Stimulated activated CD8-positive, alpha-beta memory T cell treated with anti-CD3 and anti-CD28 coated beads, Interleukin-4, amount 100 ng/mL, for 4 hours (primary cell): Measurements from ENCODE around the gene CCDC90B.
"Not testable (repeated sequence)": the region's sequence is repeated elsewhere in the genome, so short reads cannot be mapped to it uniquely, and the experiment has no call there.

Source experiments
- DNase-seq, 2 donors: peaks; one replicate each; pipeline ENCODE4 v3.0.0-alpha.2; 2020; ENCODE audit warnings: low read depth in 2 of 2, low spot score in 1 of 2

The CCDC90B gene, protein sequence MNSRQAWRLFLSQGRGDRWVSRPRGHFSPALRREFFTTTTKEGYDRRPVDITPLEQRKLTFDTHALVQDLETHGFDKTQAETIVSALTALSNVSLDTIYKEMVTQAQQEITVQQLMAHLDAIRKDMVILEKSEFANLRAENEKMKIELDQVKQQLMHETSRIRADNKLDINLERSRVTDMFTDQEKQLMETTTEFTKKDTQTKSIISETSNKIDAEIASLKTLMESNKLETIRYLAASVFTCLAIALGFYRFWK

DNA sequence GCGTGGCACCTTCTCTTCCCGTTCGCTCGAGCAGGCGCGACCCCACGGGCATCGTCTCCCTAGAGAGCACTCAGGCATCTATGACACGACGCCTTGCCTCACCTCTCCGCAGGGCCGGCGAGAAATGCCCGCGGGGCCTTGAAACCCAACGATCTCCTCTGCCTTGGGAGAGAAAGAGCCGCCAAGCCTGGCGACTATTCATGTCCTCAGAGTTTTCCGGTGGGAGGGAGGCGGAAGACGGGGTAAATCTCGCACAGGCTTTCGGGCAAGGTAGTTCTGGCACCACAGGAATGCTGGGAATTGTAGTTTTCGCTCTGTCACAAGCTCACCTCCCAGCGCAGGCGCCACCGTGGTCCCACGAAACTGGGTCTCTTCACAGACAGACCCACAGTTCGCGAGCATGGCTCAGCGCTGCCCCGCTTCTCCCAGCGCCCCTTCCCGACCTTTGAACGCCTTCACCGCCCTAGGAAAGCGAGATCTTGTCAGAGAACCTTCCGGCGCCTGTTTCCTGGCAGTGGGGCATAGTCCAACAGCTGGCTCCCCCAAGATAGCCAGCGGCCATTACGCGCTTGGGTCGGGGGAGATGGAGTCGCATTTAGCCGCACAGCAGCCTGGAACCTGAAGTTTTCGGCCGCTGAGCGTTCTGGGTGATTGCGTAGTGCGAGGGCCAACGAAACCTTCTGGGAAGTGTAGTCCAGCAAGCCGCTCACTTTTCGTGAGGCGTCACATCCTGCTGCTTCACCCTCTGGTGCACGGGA, at the start of gene CCDC90B:
Gene CCDC90B, minus strand, starts transcription at position 597 of the 758 bp plus-strand sequence. Its CDS starts 395 bp downstream, at position 202.
- DNase-seq = peak; percentile 77 to 86

DNA sequence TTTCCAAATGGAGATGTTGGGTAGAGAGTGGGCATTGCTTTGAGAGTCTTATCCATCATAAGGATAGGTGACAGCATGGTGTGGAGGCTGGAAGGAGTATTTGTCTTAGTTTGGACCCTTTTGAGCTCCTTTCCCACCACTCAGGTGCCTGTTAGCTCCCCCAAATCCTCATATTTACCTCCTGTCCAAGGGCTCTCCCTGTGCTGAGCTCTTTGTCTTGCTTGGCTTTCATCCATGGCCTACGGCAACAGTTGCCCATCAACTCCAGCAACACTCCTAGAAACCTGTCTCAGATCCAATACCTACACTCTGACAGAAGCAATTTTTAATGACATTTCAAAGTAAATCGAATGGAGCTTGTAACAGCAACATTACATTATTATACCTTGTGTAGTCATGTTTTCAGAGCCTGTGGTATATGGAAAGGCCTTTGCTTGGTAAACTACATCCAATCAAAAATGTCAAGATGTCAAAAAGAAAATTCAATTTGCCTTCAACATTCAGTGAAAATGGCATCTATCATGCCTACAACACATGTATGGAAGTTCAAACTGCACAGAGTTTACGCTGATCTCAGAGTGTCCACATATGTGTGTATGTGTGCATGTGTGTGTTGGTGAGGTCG, 49.4 kb upstream of the CCDC90B start:
- DNase-seq = no peak

DNA sequence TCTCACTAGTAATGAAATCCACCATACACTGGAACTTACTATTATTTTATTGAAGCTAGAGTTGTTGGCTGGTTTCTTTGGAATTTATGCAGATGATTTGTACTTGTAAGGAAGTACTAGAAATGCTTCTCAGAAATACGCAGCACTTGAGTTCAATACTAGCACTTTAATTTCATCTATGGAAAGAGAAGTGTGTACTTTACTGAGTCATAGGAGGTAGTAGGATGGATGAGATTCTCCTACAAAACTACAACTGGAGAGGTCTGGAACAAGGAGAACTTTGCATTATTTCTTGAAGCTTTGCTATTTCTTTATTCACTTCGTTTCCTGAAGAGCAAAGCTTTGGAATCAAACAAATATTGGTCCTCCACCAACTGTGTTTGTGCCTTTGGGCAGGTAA, 44.1 kb upstream of the CCDC90B start:
- DNase-seq = no peak

DNA sequence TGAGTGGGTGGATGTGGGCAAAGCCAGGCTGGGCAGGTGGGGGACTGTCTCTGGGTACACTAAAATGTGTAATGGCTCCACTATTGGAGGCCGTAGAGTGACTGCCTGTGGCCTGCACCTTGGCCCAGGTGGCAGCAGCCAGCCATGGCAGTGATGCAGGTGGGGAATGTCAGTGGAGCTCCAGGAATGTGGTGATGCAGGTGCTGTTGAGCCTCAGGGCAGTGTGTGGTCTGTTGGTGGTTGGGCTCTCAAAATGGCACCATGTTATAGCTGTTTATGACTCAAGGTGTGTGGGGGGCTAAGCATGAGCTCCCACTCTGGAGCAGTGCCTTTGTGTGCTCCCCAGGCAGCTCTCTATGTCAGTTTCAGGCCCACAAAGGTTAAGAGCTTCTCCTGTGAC, 40.2 kb upstream of the CCDC90B start:
- DNase-seq = no peak

DNA sequence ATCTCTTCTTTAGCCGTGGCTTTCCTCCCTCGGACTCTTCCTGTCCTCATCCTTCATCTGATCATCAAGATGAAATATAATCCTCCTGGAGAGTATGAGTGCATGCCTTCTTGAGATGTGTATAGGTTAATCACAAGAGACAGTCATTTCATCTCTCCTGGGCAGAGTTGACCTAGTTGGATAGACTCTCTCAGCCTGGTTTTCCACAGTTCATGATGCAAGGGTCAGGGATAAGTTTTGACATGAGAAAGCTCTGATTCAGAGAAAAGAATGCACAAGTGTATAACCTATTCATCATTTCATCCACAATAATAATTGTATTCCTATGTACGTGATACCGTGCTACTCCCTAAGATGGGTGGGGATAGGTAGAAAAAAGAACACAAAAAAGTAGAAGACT, 33.2 kb upstream of the CCDC90B start:
- no peak for DNase-seq

DNA sequence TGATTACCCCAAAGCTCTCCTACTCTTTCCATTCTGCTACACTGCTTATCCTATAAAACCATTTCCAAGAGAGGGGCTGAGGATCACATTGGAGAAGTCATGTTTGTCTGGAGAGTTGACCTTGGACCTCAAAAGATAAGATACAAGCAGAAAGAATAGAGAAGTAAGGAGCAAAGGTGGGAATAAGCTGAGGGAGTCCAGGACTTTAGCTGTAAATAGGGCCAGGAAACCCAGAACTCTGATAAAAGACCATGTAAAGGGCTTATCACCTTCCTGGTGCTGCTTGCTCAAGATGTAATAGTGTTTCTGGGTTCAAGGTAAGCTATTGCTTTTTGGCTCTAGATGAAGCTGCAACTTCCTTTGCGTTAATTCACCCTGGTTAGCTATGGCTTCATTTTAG, 32.8 kb upstream of the CCDC90B start:
- DNase-seq = no peak

DNA sequence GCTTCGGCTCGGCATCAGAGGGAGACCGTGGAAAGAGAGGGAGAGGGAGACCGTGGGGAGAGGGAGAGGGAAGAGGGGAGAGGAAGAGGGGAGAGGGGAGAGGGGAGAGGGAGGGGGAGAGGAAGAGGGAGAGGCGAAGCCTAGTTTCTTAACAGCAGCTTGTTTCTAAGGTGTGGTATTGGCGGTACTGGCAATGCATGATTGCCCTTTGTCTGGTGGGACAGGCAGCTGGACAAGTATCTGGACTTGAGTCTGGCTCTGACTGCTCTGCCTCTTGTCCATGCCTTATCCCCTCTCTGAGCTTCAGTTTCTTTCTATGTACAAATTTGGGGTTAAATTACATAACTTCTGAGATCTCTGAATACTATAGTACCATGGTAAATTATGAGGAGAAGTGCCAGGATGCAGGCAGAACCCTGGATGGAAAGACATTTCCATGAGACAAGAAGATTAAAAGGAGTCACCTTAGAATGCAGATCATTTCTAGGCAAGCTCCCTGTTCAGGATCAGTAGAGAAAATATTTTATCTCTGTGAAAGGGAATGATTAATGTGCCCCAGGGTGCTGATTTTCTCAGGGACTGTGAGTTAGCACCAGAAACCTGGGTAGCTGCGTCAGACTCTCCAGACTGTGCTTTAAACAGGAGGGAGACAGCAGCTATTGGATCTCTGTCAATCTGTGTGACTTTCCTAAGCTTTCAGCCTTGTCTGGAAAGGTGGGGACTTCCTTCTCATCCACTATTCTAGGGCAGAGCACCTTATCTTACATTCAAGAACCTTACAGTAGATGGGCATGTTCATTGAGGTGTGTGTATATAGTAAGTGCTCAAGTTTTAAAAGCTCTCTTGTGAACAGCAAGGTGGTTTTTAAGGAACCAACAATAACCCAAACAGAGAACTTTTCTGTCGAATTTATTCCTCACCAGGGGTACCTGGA, 31.9 kb upstream of the CCDC90B start:
- no peak for DNase-seq

DNA sequence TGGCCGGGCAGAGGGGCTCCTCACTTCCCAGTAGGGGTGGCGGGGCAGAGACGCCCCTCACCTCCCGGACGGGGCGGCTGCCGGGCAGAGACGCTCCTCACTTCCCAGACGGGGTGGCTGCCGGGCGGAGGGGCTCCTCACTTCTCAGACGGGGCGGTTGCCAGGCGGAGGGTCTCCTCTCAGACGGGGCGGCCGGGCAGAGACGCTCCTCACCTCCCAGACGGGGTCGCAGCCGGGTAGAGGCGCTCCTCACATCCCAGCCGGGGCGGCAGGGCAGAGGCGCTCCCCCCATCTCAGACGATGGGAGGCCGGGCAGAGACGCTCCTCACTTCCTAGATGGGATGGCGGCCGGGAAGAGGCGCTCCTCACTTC, 30.7 kb upstream of the CCDC90B start:
- not testable (repeated sequence) for DNase-seq

DNA sequence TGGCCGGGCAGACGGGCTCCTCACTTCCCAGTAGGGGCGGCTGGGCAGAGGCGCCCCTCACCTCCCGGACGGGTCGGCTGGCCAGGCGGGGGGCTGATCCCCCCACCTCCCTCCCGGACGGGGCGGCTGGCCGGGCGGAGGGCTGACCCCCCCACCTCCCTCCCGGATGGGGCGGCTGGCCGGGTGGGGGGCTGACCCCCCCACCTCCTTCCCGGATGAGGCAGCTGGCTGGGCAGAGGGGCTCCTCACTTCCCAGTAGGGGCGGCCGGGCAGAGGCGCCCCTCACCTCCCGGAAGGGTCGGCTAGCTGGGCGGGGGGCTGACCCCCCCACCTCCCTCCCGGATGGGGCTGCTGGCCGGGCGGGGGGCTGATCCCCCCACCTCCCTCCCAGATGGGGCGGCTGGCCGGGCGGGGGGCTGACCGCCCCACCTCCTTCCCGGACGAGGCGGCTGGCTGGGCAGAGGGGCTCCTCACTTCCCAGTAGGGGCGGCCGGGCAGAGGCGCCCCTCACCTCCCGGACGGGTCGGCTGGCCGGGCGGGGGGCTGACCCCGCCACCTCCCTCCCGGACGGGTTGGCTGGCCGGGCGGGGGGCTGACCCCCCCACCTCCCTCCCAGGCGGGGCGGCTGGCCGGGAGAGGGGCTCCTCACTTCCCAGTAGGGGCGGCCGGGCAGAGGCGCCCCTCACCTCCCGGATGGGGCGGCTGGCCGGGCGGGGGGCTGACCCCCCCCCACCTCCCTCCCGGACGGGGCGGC, 30.2 kb upstream of the CCDC90B start:
- DNase-seq = not testable (repeated sequence)

DNA sequence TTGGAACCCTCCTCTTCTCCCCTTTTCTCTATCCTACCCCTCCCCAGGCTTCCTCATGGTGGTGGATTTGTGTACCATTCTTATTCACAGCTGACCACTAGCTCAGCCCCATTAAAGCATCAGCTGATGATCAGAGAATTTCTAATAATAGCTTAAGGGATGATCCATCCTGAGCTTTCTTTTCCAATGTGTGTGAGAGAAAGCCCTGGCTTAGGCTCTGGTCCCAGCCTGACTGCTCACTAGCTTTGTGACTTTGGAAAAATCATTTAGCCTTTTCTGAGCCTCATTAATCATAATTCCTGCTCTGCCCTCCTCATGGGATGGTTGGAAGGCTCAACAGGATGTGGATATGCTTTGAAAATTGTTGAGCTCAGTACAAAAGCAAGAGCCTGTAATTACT, 26.3 kb upstream of the CCDC90B start:
- DNase-seq = no peak

DNA sequence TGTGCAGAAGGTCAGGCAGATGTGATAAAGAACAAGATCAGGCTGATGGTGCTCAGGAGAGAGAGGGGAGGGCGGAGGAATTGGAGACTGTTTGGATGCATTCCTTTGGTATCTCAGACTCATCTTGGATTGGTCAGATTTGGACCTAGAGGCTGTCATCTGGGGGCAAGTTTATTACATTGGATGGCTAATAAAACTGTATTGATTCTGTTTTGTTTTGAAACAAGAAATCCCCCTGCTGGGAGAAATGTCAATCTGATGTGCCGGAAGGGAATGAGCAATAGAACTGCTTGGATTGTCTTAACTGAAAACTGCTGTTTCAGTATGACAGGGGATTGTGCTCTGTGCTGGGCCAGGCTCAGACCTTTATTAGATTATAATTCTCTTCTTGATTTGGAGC, 25.5 kb upstream of the CCDC90B start:
- DNase-seq = no peak

DNA sequence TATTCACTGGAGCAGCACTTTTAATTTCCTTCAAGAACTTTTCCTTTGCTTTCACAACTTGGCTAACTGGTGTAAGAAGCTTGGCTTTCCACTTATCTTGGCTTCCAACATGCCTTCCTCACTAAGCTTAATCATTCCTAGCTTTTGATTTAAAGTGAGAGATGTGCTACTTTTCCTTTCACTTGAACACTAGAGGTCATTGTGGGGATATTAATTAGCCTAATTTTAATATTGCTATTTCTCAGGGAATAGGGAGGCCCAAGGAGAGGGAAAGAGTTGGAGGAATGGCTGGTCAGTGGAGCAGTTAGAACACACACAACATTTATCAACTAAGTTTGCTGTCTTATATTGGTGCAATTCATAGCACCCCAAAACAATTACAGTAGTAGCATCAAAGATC, 24.6 kb upstream of the CCDC90B start:
- DNase-seq = no peak

DNA sequence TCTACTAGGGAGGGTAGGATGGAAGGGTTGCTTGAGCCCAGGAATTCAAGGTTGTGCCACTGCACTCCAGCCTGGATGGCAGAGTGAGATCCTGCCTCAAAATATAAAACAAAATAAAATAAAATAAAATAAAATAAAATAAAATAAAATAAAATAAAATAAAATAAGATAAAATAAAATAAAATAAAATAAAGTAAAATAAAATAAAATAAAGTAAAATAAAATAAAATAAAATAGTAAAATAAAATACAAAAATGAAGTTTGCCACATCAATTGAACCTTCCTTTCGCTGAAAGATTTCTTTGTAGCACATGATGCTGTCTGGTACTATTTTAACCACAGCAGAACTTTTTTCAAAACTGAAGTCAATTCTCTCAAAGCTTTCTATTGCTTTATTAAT, 22.4 kb upstream of the CCDC90B start:
- not testable (repeated sequence) for DNase-seq

DNA sequence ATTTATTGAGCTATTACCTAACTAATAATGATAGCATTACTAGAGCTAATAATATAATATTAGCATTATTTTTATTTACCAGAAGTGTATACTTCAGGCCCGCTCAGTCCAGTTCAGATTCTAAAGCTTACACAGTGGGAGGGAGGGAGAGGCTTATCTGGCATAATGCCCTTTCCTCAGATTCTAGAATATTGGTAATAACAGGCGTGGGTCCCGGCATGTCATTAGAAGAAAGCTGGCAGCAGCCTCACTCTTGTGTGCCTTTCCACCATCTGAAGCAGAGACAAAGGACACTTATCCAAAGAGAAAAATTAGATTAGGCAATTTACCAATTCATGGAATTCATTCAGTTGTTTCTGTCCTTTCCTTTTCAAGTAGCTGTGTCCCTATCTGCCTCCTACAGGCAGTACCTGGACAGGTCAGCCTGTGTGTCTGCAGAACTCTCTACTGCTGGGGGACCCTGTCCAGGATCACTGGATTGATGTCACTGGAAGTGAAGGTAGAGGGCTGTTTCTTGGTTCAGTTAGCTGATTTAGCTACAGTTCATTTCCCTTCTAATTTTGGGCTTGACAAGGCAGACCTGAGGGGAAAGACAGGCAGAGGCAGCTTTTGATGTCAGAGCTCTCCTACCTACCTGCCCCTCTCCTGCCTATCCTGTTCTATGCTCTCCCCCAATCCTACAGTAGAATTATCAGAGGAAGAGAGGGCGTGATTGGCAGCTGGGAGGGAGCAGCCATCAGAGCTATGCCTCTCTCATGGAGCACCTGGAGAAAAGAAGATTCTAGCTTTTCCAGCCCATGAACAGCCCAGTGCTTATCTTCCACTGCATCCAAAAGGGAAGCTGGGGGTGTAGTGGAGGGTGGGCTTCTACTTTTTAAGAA, 20.3 kb upstream of the CCDC90B start:
- no peak for DNase-seq

DNA sequence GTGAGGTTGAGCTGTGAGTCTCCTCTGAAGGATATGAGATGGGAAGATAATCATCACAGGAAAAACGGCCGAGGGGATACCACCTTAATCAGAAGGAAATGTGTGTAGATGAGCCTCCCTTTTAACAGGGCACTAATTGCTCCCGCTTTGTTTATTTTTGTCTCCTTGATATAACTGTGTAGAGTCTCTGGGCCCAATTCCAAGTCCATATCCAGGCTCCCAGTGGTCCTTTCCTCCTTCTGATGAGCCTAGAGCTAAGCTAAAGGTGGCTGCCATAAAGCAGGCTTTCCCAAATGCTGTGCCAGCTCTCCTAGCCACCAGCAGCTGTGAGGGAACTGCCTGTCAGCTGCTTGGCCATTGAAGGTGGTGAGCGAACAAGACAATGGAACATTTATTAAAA, 17.1 kb upstream of the CCDC90B start:
- DNase-seq = no peak

DNA sequence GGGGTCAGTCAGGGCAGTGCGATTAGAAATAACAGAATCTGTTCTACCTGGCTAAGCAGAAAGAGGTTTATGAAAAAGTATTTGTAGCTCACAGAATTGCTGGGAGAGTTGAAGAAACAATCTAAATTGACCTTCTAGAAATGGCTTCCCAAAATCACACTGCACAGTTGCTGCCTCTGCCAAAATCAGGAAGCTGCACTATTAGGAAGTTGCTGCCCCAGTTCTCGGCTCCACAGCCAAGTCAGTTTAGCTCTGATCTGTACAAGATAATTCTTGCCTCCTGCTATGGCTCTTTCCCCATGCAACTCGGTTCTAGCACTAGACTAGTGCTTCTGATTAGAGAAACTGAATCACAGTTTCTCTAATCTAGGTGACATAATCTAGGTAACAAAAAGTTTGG, 16.0 kb upstream of the CCDC90B start:
- no peak for DNase-seq

DNA sequence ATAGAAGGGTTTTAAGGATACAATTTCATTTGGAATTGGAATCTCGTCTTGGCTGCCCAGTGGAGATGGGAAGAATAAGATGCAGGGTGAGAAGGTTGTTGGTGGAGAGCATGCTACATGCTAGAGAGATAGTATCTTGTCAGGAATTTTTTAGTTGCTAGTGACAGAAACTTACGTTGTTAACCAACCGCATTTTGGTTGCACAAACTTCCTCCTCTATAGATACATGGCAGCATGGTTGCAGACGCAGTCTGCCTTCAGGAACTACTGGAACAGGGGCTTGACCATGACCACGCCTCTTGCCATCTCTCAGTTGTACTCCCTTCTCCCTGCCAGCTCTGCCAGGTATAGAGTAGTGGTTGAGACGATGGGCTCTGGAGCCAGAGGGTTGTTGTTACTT, 13.5 kb upstream of the CCDC90B start:
- no peak for DNase-seq

DNA sequence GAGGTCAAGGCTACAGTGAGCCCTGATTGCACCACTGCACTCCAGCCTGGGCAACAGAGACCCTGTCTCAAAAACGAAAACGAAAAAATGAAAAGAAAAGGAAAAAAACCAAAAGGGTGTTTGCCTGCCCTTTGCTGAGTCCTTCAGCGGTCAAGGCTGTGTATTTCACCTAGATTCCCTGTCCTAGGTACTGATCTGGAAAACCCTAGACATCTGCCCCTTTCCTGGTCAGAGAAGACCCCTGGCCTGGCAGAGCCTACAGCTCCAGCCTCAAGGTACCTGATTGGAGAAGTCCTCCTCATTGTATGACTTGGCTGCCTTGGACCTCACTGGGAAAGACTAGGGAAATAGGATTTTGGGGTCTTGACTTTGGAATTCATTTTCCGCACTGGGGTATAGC, 8.0 kb upstream of the CCDC90B start:
- DNase-seq = no peak

DNA sequence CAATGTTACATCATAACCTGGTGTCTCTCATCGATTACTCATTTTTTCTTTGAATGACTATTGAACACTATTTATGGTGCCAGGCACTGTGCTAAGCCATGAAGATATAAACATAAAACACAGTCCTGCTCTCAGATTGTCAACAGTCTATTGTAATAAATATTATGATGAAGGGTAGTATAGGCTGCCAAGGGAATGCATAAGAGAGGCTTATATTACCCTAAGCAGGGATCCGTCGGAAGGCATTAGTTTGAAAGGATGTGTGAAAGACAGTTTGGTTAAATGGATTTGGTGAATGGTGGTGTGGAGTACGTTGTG, 7.2 kb upstream of the CCDC90B start:
- DNase-seq = no peak
